ENCODE measurements around the gene RARG. TPM values are rescaled to one million over a fixed set of nuclear protein-coding genes. Genes with fewer than 3 reads are reported as not detected.

RARG gene
- total RNA-seq, 1 experiment from 2014 or later, result 62.0 TPM

GRCh38 chr12:53241623-53242412 lies 9.8 kb upstream of the RARG start:
- no peaks in the 10 kb centered on the region for H3K36me3 ChIP-seq (ENCODE audit: low read depth, low read length)
- H3K4me2 ChIP-seq (ENCODE audit: low read length), result no peak overlapping the region
- no peaks in the 10 kb centered on the region for H3K27me3 ChIP-seq (ENCODE audit: low read length)
- BruUV-seq (replicated peaks), result no TSS peak
- POLR2A ChIA-PET (ENCODE audit: unreplicated experiment), result no interaction called here
- no peak for TF ChIP-seq EZH2phosphoT487 (IDR thresholded peaks at IDR 0.05; ENCODE audit: borderline replicate concordance, low read length)
- no peak for TF ChIP-seq EZH2 (IDR thresholded peaks at IDR 0.05; ENCODE audit: low read length, unreplicated experiment)
- no peak for TF ChIP-seq CTCF (conservative IDR thresholded peaks at IDR 0.05; ENCODE audit: low read depth, low read length)
- CTCF ChIA-PET, result no interaction called here
- no peaks in the 10 kb centered on the region for H3K79me2 ChIP-seq (ENCODE audit: low read length)
- H3K9ac ChIP-seq (ENCODE audit: low read length), result no peak overlapping the region
- H3K4me3 ChIP-seq (ENCODE audit: low read length), result no peak overlapping the region
- intact Hi-C loops (cut with micrococcal nuclease), result no loop called here
- no peak overlapping the region for H3K27ac ChIP-seq (ENCODE audit: low read length)
- no peaks in the 10 kb centered on the region for H3F3A ChIP-seq (ENCODE audit: low read length, unreplicated experiment)
- ATAC-seq, result no peak
- H3K4me1 ChIP-seq (ENCODE audit: insufficient read depth, low read length), result no peaks in the 10 kb centered on the region
- H2AFZ ChIP-seq (ENCODE audit: low read length), result no peak overlapping the region
- no peak for DNase-seq
- H3K9me2 ChIP-seq (replicated peaks; ENCODE audit: low read length), result no peaks in the 10 kb centered on the region
- no peaks in the 10 kb centered on the region for H4K20me1 ChIP-seq (ENCODE audit: low read length)
- no peaks in the 10 kb centered on the region for H3K9me3 ChIP-seq (ENCODE audit: low read length)

GRCh38 chr12:53239643-53240258 lies 7.7 kb upstream of the RARG start:
- no peaks in the 10 kb centered on the region for H4K20me1 ChIP-seq (ENCODE audit: low read length)
- H3K9me2 ChIP-seq (replicated peaks; ENCODE audit: low read length), result no peaks in the 10 kb centered on the region
- H3F3A ChIP-seq (ENCODE audit: low read length, unreplicated experiment), result no peaks in the 10 kb centered on the region
- CTCF ChIA-PET, result interaction anchor here (0.6 to 0.7 kb wide), 2 partner anchors 497 to 1050 kb away, joined by 3 read pairs; no protein-coding TSS in a partner anchor
- H2AFZ ChIP-seq (ENCODE audit: low read length), result no peak overlapping the region
- DNase-seq (no peak), ATAC-seq (no peak)
- H3K4me3 ChIP-seq (ENCODE audit: low read length), result no peak overlapping the region
- no peak overlapping the region for H3K27ac ChIP-seq (ENCODE audit: low read length)
- TF ChIP-seq EZH2 (IDR thresholded peaks at IDR 0.05; ENCODE audit: low read length, unreplicated experiment), result no peak
- no peak for TF ChIP-seq EZH2phosphoT487 (IDR thresholded peaks at IDR 0.05; ENCODE audit: borderline replicate concordance, low read length)
- TF ChIP-seq CTCF (conservative IDR thresholded peaks at IDR 0.05; ENCODE audit: low read depth, low read length), result no peak
- H3K9ac ChIP-seq (ENCODE audit: low read length), result no peak overlapping the region
- H3K4me2 ChIP-seq (ENCODE audit: low read length), result no peak overlapping the region
- H3K79me2 ChIP-seq (ENCODE audit: low read length), result no peaks in the 10 kb centered on the region
- POLR2A ChIA-PET (ENCODE audit: unreplicated experiment), result no interaction called here
- H3K9me3 ChIP-seq (ENCODE audit: low read length), result no peaks in the 10 kb centered on the region
- no TSS peak for BruUV-seq (replicated peaks)
- intact Hi-C loops (cut with micrococcal nuclease), result no loop called here
- H3K27me3 ChIP-seq (ENCODE audit: low read length), result no peaks in the 10 kb centered on the region
- no peaks in the 10 kb centered on the region for H3K36me3 ChIP-seq (ENCODE audit: low read depth, low read length)
- H3K4me1 ChIP-seq (ENCODE audit: insufficient read depth, low read length), result no peaks in the 10 kb centered on the region

Data from PC-3 (cell line).